HCT116 (cell line): ENCODE measurements around the gene DLG2.

Source experiments
- CTCF ChIP-seq, 3 experiments: fragments of 200-600 bp in 1 of 3; sonication (generic) in 1 of 3; IDR thresholded peaks in 2 of 3; conservative IDR thresholded peaks in 1 of 3; 2 replicates each; pipeline ENCODE4 v1.5.1; 2012 to 2017; ENCODE audit warnings: low read depth in 2 of 3, low read length in 2 of 3, antibody characterized with exemption in 1 of 3, borderline replicate concordance in 1 of 3, control low read depth in 1 of 3, mild to moderate bottlenecking in 1 of 3, mixed read lengths in 1 of 3, mixed run types in 1 of 3, moderate library complexity in 1 of 3; ENCODE audit not compliant: insufficient read depth in 1 of 3
- EZH2phosphoT487 ChIP-seq: fragments of 200-600 bp; IDR thresholded peaks from 2 replicates; pipeline ENCODE4 v1.6.1; 2018; ENCODE audit warnings: antibody characterized with exemption, borderline replicate concordance
- MAX ChIP-seq: IDR thresholded peaks from 2 replicates; pipeline ENCODE4 v1.6.1; 2012
- RAD21 ChIP-seq: IDR thresholded peaks from 2 replicates; pipeline ENCODE4 v1.6.1; 2012; ENCODE audit warnings: low read depth, mild to moderate bottlenecking

GRCh38 chr11:84022695-84023094 lies 1604.4 kb downstream of the DLG2 start:
- TF ChIP-seq EZH2phosphoT487 (no peak), MAX (no peak), CTCF (IDR thresholded peaks at IDR 0.05 in 2 of 3, conservative IDR thresholded peaks at IDR 0.05 in 1 of 3; ENCODE audit: borderline replicate concordance in 1 of 3, insufficient read depth in 1 of 3, low read depth in 2 of 3, low read length in 2 of 3) (no peak), RAD21 (no peak)
